ENCODE measurements around the gene OTOG.

GRCh38 chr11:17608821-17609220 lies 61.8 kb downstream of the OTOG start:
- TF ChIP-seq ZNF843 (tag by site-specific recombination; IDR thresholded peaks at IDR 0.05) = no peak
- TF ChIP-seq CTCF (tag by site-specific recombination; IDR thresholded peaks at IDR 0.05) = no peak
- TF ChIP-seq PATZ1 (tag by site-specific recombination; IDR thresholded peaks at IDR 0.05) = no peak
- TF ChIP-seq KLF9 (tag by site-specific recombination; IDR thresholded peaks at IDR 0.05; ENCODE audit: low read depth) = no peak
- TF ChIP-seq REST (tag by site-specific recombination; IDR thresholded peaks at IDR 0.05) = no peak
- TF ChIP-seq ZNF302 (tag by site-specific recombination; IDR thresholded peaks at IDR 0.05; ENCODE audit: low read depth) = no peak
- TF ChIP-seq, protein P1, sequence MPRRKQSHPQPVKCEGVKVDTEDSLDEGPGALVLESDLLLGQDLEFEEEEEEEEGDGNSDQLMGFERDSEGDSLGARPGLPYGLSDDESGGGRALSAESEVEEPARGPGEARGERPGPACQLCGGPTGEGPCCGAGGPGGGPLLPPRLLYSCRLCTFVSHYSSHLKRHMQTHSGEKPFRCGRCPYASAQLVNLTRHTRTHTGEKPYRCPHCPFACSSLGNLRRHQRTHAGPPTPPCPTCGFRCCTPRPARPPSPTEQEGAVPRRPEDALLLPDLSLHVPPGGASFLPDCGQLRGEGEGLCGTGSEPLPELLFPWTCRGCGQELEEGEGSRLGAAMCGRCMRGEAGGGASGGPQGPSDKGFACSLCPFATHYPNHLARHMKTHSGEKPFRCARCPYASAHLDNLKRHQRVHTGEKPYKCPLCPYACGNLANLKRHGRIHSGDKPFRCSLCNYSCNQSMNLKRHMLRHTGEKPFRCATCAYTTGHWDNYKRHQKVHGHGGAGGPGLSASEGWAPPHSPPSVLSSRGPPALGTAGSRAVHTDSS (tag by site-specific recombination; IDR thresholded peaks at IDR 0.05) = no peak
- TF ChIP-seq YY1 (tag by site-specific recombination; IDR thresholded peaks at IDR 0.05) = no peak
- no peak for TF ChIP-seq TCF7L2 (IDR thresholded peaks at IDR 0.05; ENCODE audit: borderline replicate concordance, low read depth, low read length)
- no peak for TF ChIP-seq REPIN1 (tag by site-specific recombination; IDR thresholded peaks at IDR 0.05; ENCODE audit: low read depth)

Measured in HEK293 (cell line).